Smooth muscle cell (in vitro differentiated cells): ENCODE results near the gene PFKM. TPM values are rescaled to one million over a fixed set of nuclear protein-coding genes. Genes with fewer than 3 reads are reported as not detected.
"Not testable (repeated sequence)": the region's sequence is repeated elsewhere in the genome, so short reads cannot be mapped to it uniquely, and the experiment has no call there.

Experiments used
- DNase-seq: peaks from one replicate; lab custom pipeline; 2025; ENCODE audit not compliant: unreplicated experiment; lab: John Stamatoyannopoulos, UW
- H2AFZ ChIP-seq: fragments of 200-600 bp; sonication (generic); 2 replicates; pipeline ENCODE4 v1.6.0; 2016; ENCODE audit warnings: antibody characterized with exemption, low read depth, mild to moderate bottlenecking
- H3F3A ChIP-seq: fragments of 200-600 bp; sonication (generic); 2 replicates; pipeline ENCODE4 v1.6.0; 2017; ENCODE audit warnings: antibody characterized with exemption, low read depth
- H3K27ac ChIP-seq: fragments of 200-600 bp; sonication (generic); 2 replicates; pipeline ENCODE4 v1.5.1; 2016; ENCODE audit warnings: low read depth, mild to moderate bottlenecking
- H3K27me3 ChIP-seq: fragments of 200-600 bp; sonication (generic); 2 replicates; pipeline ENCODE4 v1.6.1; 2016; ENCODE audit warnings: low read depth, mild to moderate bottlenecking
- H3K36me3 ChIP-seq: fragments of 200-600 bp; sonication (generic); 2 replicates; pipeline ENCODE4 v1.5.1; 2016; ENCODE audit warnings: low read depth
- H3K4me1 ChIP-seq: fragments of 200-600 bp; sonication (generic); 2 replicates; pipeline ENCODE4 v1.5.1; 2016; ENCODE audit warnings: low read depth
- H3K4me2 ChIP-seq: fragments of 200-600 bp; sonication (generic); 2 replicates; pipeline ENCODE4 v1.6.0; 2016; ENCODE audit warnings: mild to moderate bottlenecking
- H3K4me3 ChIP-seq: fragments of 200-600 bp; sonication (generic); 2 replicates; pipeline ENCODE4 v1.5.1; 2016; ENCODE audit warnings: mild to moderate bottlenecking
- H3K79me2 ChIP-seq: fragments of 200-600 bp; sonication (generic); 2 replicates; pipeline ENCODE4 v1.6.0; 2016; ENCODE audit warnings: low read depth, mild to moderate bottlenecking
- H3K9ac ChIP-seq: fragments of 200-600 bp; sonication (generic); 2 replicates; pipeline ENCODE4 v1.6.0; 2016; ENCODE audit warnings: low read depth
- H3K9me3 ChIP-seq: fragments of 200-600 bp; sonication (generic); replicated peaks from 2 replicates; pipeline ENCODE4 v1.5.1; 2016; ENCODE audit warnings: low read depth
- H4K20me1 ChIP-seq: fragments of 200-600 bp; sonication (generic); 2 replicates; pipeline ENCODE4 v1.6.0; 2016; ENCODE audit warnings: low read depth
- WGBS: methylation state at CpG from one replicate; pipeline ENCODE4 v1.1.7; 2016; ENCODE audit warnings: low lambda C conversion rate; 5-methylcytosine and 5-hydroxymethylcytosine counted together
- polyA plus RNA-seq: library from polyadenylated mRNA; unstranded; fragments of >200 nt; fragmentation: Nextera tagmentation; extraction: Ambion mirVana; gene quantifications from 2 replicates; pipeline ENCODE4 v1.2.1, GENCODE V29; 2016
- total RNA-seq: library from RNA; depleted of rRNA; stranded (reverse); fragments of >200 nt; gene quantifications from 2 replicates; pipeline ENCODE4 v1.2.3, GENCODE V29; 2014
- TF ChIP-seq, protein P1 (sequence below): fragments of 200-600 bp; sonication (generic); IDR thresholded peaks from 2 replicates; pipeline ENCODE4 v1.5.1; 2017; ENCODE audit warnings: borderline replicate concordance, mild to moderate bottlenecking, antibody characterized with exemption; ENCODE audit not compliant: insufficient read depth, poor library complexity, severe bottlenecking

PFKM gene
- total and polyA plus RNA-seq, 2 experiments from 2014 or later, result 26.6 to 37.1 TPM

DNA sequence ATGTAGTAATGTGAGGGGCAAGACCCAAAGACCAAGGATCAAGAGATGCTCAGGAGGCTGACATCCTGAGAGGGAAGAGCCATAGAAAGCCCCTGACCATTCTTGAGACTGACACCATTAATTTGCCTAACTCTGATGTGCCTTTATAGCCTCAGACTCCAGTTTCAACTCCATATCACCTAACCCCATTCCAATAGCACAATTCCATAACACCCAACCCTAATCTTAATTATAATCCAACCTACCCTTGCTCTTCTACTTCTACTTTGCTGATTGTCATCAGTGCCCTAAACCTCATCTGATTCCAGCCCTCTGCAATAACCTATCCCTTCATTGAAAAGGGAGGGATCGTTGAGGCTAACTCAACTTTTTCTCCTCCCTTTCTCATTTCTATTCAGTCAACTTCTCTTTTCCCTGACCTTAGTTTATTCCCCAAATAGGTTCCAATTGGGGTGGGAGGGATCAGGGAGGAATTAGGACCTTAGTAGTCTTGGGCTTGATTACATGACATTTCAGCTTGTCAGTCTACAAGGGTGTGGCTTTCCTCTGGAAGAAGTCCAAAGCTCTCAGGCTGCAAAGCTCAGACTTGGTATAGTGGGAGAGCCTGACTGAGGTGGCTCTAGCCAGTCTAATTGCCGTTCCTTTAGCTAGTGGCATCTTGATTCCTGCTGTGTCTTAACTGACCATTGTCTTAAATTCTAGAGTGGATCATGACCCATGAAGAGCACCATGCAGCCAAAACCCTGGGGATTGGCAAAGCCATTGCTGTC is 3.1 kb downstream of the PFKM start:
- H3F3A ChIP-seq, result no peaks in the 10 kb centered on the region
- H3K27me3 ChIP-seq, result no peaks in the 10 kb centered on the region
- H3K4me3 ChIP-seq, result no peak overlapping the region
- H3K27ac ChIP-seq, result no peak overlapping the region
- H3K79me2 ChIP-seq, result peaks cover 16% of the 10 kb centered on the region
- 100% methylated on average over 2 of the region's 2 CpGs for WGBS
- peaks cover 8% of the 10 kb centered on the region for H3K36me3 ChIP-seq
- H3K9me3 ChIP-seq, result no peaks in the 10 kb centered on the region
- no peak overlapping the region for H2AFZ ChIP-seq
- TF ChIP-seq, protein P1, sequence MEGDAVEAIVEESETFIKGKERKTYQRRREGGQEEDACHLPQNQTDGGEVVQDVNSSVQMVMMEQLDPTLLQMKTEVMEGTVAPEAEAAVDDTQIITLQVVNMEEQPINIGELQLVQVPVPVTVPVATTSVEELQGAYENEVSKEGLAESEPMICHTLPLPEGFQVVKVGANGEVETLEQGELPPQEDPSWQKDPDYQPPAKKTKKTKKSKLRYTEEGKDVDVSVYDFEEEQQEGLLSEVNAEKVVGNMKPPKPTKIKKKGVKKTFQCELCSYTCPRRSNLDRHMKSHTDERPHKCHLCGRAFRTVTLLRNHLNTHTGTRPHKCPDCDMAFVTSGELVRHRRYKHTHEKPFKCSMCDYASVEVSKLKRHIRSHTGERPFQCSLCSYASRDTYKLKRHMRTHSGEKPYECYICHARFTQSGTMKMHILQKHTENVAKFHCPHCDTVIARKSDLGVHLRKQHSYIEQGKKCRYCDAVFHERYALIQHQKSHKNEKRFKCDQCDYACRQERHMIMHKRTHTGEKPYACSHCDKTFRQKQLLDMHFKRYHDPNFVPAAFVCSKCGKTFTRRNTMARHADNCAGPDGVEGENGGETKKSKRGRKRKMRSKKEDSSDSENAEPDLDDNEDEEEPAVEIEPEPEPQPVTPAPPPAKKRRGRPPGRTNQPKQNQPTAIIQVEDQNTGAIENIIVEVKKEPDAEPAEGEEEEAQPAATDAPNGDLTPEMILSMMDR, result no peak
- H3K4me1 ChIP-seq, result peaks cover 35% of the 10 kb centered on the region
- H3K4me2 ChIP-seq, result no peak overlapping the region
- no peak for DNase-seq
- H4K20me1 ChIP-seq, result peaks cover 14% of the 10 kb centered on the region
- no peak overlapping the region for H3K9ac ChIP-seq

DNA sequence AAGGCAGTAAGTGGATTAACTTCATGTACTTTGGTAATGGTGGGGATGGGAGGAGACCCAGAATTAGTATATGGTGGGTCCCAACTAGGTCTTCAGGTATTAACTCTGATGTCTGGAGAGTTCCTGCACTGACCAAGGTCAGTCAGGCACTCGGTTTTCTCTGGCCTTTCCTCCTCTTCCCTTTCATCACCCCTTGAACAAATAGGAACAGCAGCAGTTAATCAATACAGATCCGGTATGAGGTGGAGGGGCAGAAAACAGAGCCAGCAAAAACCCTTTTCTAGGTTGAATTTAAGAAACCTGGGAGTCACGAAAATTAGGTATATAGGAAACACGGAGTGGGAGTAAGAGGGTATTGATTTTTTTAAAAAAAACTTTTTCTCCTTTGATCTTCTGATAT is 4.0 kb downstream of the PFKM start:
- Histone ChIP-seq H3K4me2 (no peak overlapping the region), H2AFZ (no peak overlapping the region), H3K4me3 (no peak overlapping the region), H3K4me1 (peaks cover 35% of the 10 kb centered on the region), H3K27ac (no peak overlapping the region), H3K9me3 (no peaks in the 10 kb centered on the region), H3K79me2 (peaks cover 16% of the 10 kb centered on the region), H3K9ac (no peak overlapping the region), H3F3A (no peaks in the 10 kb centered on the region), H4K20me1 (peaks cover 14% of the 10 kb centered on the region), H3K27me3 (no peaks in the 10 kb centered on the region), H3K36me3 (peaks cover 9% of the 10 kb centered on the region)
- 93% methylated on average over 4 of the region's 4 CpGs for WGBS
- TF ChIP-seq, protein P1, result no peak
- DNase-seq, result no peak

DNA sequence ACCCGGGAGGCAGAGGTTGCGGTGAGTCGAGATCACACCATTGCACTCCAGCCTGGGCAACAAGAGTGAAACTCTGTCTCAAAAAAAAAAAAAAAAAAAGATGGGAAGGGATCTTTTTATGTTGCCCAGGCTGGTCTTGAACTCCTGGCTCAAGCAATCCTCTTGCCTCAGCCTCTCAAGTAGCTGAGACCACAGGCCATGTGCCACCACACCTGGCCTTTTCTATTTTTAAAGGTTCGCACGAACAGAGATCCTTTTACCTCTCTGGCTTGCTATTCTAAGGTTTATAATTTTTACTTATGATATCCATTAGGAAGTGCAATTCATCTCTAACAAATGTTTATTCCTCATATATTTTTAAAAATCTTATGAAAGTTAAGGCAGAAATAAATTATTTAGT is 6.4 kb downstream of the PFKM start:
- H3K9ac ChIP-seq, H3K36me3 ChIP-seq, H3F3A ChIP-seq, H3K4me3 ChIP-seq, H3K4me2 ChIP-seq, H2AFZ ChIP-seq, DNase-seq, H3K27ac ChIP-seq, H3K27me3 ChIP-seq, H3K9me3 ChIP-seq, H3K79me2 ChIP-seq: not testable (repeated sequence)
- Histone ChIP-seq H3K4me1 (peaks cover 24% of the 10 kb centered on the region), H4K20me1 (peaks cover 14% of the 10 kb centered on the region)
- WGBS, result 100% methylated on average over 2 of the region's 5 CpGs

DNA sequence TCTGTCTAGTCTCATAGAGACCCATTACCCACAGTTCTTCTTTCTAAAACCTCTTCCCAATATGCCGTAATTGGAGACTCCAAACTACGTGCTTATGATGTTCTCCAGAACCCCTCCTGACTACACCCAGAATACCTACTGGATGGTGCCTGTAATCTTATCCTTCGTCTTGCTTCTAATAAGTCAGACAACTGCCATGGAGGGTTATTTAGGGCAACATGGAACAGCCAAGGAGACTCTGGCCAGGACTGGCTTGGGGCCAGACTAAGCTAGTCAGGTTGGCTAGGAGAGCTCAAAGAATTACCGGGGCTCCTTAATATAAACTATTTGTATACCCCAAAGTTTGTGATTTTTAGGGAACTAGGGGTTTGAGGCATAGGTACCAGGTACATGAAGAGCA is 6.8 kb downstream of the PFKM start:
- H3F3A ChIP-seq, result no peaks in the 10 kb centered on the region
- H3K36me3 ChIP-seq, result peaks cover 9% of the 10 kb centered on the region
- no peak overlapping the region for H3K9ac ChIP-seq
- H3K27me3 ChIP-seq, result no peaks in the 10 kb centered on the region
- H3K4me2 ChIP-seq, result no peak overlapping the region
- WGBS, result 83% methylated on average over 4 of the region's 4 CpGs
- TF ChIP-seq, protein P1, result no peak
- peaks cover 14% of the 10 kb centered on the region for H4K20me1 ChIP-seq
- H3K27ac ChIP-seq, result no peak overlapping the region
- no peaks in the 10 kb centered on the region for H3K9me3 ChIP-seq
- no peak for DNase-seq
- no peak overlapping the region for H3K4me3 ChIP-seq
- H3K79me2 ChIP-seq, result peaks cover 9% of the 10 kb centered on the region
- H2AFZ ChIP-seq, result no peak overlapping the region
- peaks cover 20% of the 10 kb centered on the region for H3K4me1 ChIP-seq
